ENCODE results near the gene SPAAR.

DNA sequence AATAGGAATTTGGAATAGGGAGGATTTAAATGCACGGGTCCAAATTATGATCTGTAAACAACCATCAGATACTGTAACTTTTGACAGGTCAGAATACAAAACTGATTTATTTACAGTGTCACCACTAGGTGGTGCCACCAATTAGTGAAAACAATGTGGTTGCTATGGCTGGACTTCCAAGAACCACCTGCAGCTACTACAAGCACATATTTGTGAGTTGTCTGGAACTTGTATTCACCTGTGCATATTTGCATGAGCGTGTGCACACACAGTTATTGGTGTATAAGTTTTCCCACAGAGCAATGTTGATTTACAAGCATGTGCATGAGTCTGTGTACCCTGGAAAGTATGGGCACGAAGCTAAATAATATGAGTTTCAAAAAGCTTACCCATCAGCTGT lies 6.2 kb upstream of the SPAAR start:
- TF ChIP-seq, protein P1, sequence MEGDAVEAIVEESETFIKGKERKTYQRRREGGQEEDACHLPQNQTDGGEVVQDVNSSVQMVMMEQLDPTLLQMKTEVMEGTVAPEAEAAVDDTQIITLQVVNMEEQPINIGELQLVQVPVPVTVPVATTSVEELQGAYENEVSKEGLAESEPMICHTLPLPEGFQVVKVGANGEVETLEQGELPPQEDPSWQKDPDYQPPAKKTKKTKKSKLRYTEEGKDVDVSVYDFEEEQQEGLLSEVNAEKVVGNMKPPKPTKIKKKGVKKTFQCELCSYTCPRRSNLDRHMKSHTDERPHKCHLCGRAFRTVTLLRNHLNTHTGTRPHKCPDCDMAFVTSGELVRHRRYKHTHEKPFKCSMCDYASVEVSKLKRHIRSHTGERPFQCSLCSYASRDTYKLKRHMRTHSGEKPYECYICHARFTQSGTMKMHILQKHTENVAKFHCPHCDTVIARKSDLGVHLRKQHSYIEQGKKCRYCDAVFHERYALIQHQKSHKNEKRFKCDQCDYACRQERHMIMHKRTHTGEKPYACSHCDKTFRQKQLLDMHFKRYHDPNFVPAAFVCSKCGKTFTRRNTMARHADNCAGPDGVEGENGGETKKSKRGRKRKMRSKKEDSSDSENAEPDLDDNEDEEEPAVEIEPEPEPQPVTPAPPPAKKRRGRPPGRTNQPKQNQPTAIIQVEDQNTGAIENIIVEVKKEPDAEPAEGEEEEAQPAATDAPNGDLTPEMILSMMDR (IDR thresholded peaks at IDR 0.05): no peak
- no peak for TF ChIP-seq POLR2AphosphoS5 (IDR thresholded peaks at IDR 0.05; ENCODE audit: low read depth, low read length)

All from Panc1 (cell line).